Fibroblast of lung (primary cell): ENCODE data around the gene ARHGEF3.

Experiments used
- CTCF ChIP-seq, 2 donors: IDR thresholded peaks in 1 of 2; conservative IDR thresholded peaks in 1 of 2; 1 replicate in 1 of 2; 2 replicates in 1 of 2; pipeline ENCODE4 v1.5.1; 2011 to 2012; ENCODE audit warnings: low read length in 2 of 2, control low read depth in 1 of 2, inconsistent platforms in 1 of 2, low read depth in 1 of 2, mild to moderate bottlenecking in 1 of 2
- EZH2 ChIP-seq: IDR thresholded peaks from 2 replicates; pipeline ENCODE4 v1.5.1; 2012; ENCODE audit warnings: low read length, control low read depth, mild to moderate bottlenecking; ENCODE audit errors: missing control alignments

- TF ChIP-seq CTCF (conservative IDR thresholded peaks at IDR 0.05 in 1 of 2, IDR thresholded peaks at IDR 0.05 in 1 of 2; ENCODE audit: low read depth in 1 of 2, low read length in 2 of 2), result no peak
- no peak for TF ChIP-seq EZH2
Observed at GRCh38 chr3:56787258-56787775, 14.4 kb downstream of the ARHGEF3 start.
